A673 (cell line): ENCODE data around the gene ZBTB38. TPM values are rescaled to one million over a fixed set of nuclear protein-coding genes. Genes with fewer than 3 reads are reported as not detected.

Source experiments
- BruUV-seq: library from RNA; stranded (reverse); fragments of 400-500 nt; replicated peaks from 2 replicates; lab custom pipeline; 2021; lab: Mats Ljungman, UMichigan
- CTCF ChIA-PET: fragments of 300-600 bp; sonication (Branson Sonifier 250); formaldehyde crosslinking; loops from one replicate; lab custom pipeline; 2022; ENCODE audit warnings: antibody characterized with exemption; lab: Charles Lee
- POLR2A ChIA-PET: fragments of 300-600 bp; sonication (Branson Sonifier 250); formaldehyde crosslinking; loops from one replicate; lab custom pipeline; 2022; ENCODE audit warnings: antibody characterized with exemption; ENCODE audit not compliant: low non-redundant PET; lab: Charles Lee
- DNase-seq: peaks from one replicate; pipeline ENCODE4 v3.0.0-alpha.2; 2015; ENCODE audit warnings: low spot score
- H3K27ac ChIP-seq: fragments of 200-600 bp; sonication (generic); 2 replicates; pipeline ENCODE4 v1.5.1; 2016; ENCODE audit warnings: mixed run types, low read depth, mild to moderate bottlenecking, mixed read lengths, antibody characterized with exemption, low read length; ENCODE audit not compliant: poor library complexity, severe bottlenecking
- H3K27me3 ChIP-seq: fragments of 200-600 bp; sonication (generic); replicated peaks from 2 replicates; pipeline ENCODE4 v1.6.1; 2017; ENCODE audit warnings: mixed run types, low read depth, mild to moderate bottlenecking, mixed read lengths, antibody characterized with exemption, low read length; ENCODE audit not compliant: insufficient read depth, poor library complexity
- H3K36me3 ChIP-seq: fragments of 200-600 bp; sonication (generic); 2 replicates; pipeline ENCODE4 v1.6.1; 2016; ENCODE audit warnings: mixed run types, mild to moderate bottlenecking, mixed read lengths, antibody characterized with exemption, low read length; ENCODE audit not compliant: insufficient read depth, poor library complexity, severe bottlenecking
- H3K4me1 ChIP-seq: fragments of 200-600 bp; sonication (generic); 2 replicates; pipeline ENCODE4 v1.6.1; 2017; ENCODE audit warnings: mixed run types, mild to moderate bottlenecking, mixed read lengths, antibody characterized with exemption, low read length; ENCODE audit not compliant: insufficient read depth, poor library complexity, severe bottlenecking
- H3K4me3 ChIP-seq: fragments of 200-600 bp; sonication (generic); 2 replicates; pipeline ENCODE4 v1.5.1; 2016; ENCODE audit warnings: low read depth, mixed run types, mild to moderate bottlenecking, mixed read lengths, low read length; ENCODE audit not compliant: poor library complexity, severe bottlenecking
- H3K9me3 ChIP-seq: fragments of 200-600 bp; sonication (generic); 2 replicates; pipeline ENCODE4 v1.6.1; 2016; ENCODE audit warnings: mixed run types, low read depth, mild to moderate bottlenecking, mixed read lengths, antibody characterized with exemption, low read length; ENCODE audit not compliant: poor library complexity, severe bottlenecking
- CTCF ChIP-seq: fragments of 300-800, 200-600 bp; sonication (generic); conservative IDR thresholded peaks from 2 replicates; pipeline ENCODE4 v1.5.1; 2017; ENCODE audit warnings: low read depth, mild to moderate bottlenecking, antibody characterized with exemption, low read length, moderate library complexity, mixed read lengths
- EZH2 ChIP-seq: fragments of 200-600 bp; sonication (generic); IDR thresholded peaks from 2 replicates; pipeline ENCODE4 v1.6.1; 2017; ENCODE audit warnings: borderline replicate concordance, low read depth, mild to moderate bottlenecking, mixed read lengths, antibody characterized with exemption, low read length; ENCODE audit not compliant: poor library complexity, severe bottlenecking
- intact Hi-C: fragments of 100-400 bp; cut with micrococcal nuclease; formaldehyde crosslinking; loops from one replicate; pipeline ENCODE4 v1.10.0; 2022; ENCODE audit not compliant: unreplicated experiment
- total RNA-seq: library from RNA; stranded (reverse); gene quantifications from 2 replicates; pipeline ENCODE4 v1.2.3, GENCODE V29; 2021

Gene ZBTB38
- total RNA-seq, 1 experiment from 2014 or later: 23.7 TPM

- no peaks in the 10 kb centered on the region for H3K9me3 ChIP-seq
- no peak overlapping the region for H3K27ac ChIP-seq
- BruUV-seq: no TSS peak
- no peaks in the 10 kb centered on the region for H3K4me1 ChIP-seq
- no peak for TF ChIP-seq EZH2
- TF ChIP-seq CTCF: no peak
- H3K36me3 ChIP-seq: no peaks in the 10 kb centered on the region
- intact Hi-C loops: no loop called here
- H3K4me3 ChIP-seq: no peak overlapping the region
- DNase-seq: no peak
- ChIA-PET CTCF (no interaction called here), POLR2A (no interaction called here)
- no peaks in the 10 kb centered on the region for H3K27me3 ChIP-seq
Measured at GRCh38 chr3:141334627-141335250, 33.6 kb upstream of the ZBTB38 start.

- DNase-seq: no peak
- H3K27me3 ChIP-seq: no peaks in the 10 kb centered on the region
- POLR2A ChIA-PET: no interaction called here
- no peaks in the 10 kb centered on the region for H3K36me3 ChIP-seq
- CTCF ChIA-PET: no interaction called here
- no peaks in the 10 kb centered on the region for H3K9me3 ChIP-seq
- H3K4me3 ChIP-seq: no peak overlapping the region
- TF ChIP-seq EZH2 (no peak), CTCF (no peak)
- H3K4me1 ChIP-seq: no peaks in the 10 kb centered on the region
- BruUV-seq: no TSS peak
- H3K27ac ChIP-seq: no peak overlapping the region
- intact Hi-C loops: no loop called here
Measured at GRCh38 chr3:141335531-141336061, 32.7 kb upstream of the ZBTB38 start.

GRCh38 chr3:141336672-141337522, 31.4 kb upstream of the ZBTB38 start:
- H3K4me1 ChIP-seq: no peaks in the 10 kb centered on the region
- H3K27ac ChIP-seq: no peak overlapping the region
- no peak overlapping the region for H3K4me3 ChIP-seq
- ChIA-PET POLR2A (no interaction called here), CTCF (no interaction called here)
- H3K9me3 ChIP-seq: no peaks in the 10 kb centered on the region
- no peak for TF ChIP-seq CTCF
- no TSS peak for BruUV-seq
- intact Hi-C loops: no loop called here
- H3K36me3 ChIP-seq: no peaks in the 10 kb centered on the region
- H3K27me3 ChIP-seq: no peaks in the 10 kb centered on the region
- no peak for DNase-seq
